Measurements from ENCODE around the gene NXF2B.
"Not testable (repeated sequence)": the region's sequence is repeated elsewhere in the genome, so short reads cannot be mapped to it uniquely, and the experiment has no call there.

NXF2B gene

DNA sequence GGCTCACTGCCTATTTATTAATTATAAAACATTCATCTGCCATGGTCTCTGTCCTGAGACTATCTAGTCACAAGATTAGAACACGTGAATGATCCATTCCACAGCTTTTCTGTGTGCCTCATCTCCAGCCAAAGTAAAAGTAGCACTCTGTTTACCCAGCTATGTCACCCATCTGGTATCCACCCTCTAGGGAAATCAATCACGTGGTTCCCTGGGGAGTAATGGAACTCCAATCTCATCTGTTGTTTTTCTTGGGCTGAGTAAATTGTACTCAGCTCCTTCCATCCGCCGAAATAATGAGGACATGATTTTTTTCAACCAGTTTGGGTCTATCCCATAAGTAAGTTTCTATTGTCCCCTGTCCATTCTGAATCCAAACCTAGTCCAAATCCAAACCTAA is 18.8 kb upstream of the NXF2B start:
- no CpG with 5 or more reads among the region's 4 CpGs for WGBS (ENCODE audit: extremely low coverage, insufficient coverage, insufficient read length)
- H3K4ac ChIP-seq (ENCODE audit: low read depth, low read length); DNase-seq: not testable (repeated sequence)

DNA sequence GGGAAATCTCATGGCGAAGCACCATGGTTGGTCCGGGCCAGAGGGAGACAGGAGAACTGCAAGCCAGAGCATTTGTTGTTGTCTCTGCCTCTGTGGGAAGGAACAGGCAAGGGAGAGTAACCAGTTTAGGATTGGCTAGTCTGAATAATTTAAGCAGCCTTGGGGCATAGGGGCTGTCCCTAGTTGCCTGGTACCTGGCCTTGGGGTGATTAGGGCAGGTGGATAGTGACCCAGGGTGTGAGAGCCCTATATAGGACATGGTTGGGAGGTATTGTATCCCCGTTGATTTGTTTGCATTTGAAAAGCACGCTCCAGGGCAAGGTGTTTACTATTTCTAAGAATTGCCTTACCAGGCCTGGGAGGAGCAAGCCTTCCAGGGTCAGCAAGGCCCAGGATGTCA is 25.3 kb downstream of the NXF2B start:
- not testable (repeated sequence) for H2BK120ac ChIP-seq (ENCODE audit: insufficient read depth, low read length, poor library complexity); H3K79me2 ChIP-seq (ENCODE audit: control insufficient read depth, insufficient read depth, low read length, poor library complexity); H4K12ac ChIP-seq (ENCODE audit: low read depth, low read length); H4K91ac ChIP-seq (ENCODE audit: low read depth, low read length); H3K9me3 ChIP-seq (ENCODE audit: insufficient read depth, low read depth, low read length); H3K23ac ChIP-seq (ENCODE audit: low read length); H4K8ac ChIP-seq (ENCODE audit: low read depth, low read length); H3K9ac ChIP-seq (ENCODE audit: low read length); H3K79me1 ChIP-seq (ENCODE audit: low read length); H2BK5ac ChIP-seq (ENCODE audit: low read depth, low read length, poor library complexity); H3K27ac ChIP-seq (ENCODE audit: low read depth, low read length); H3K4me2 ChIP-seq (ENCODE audit: low read length); H3K14ac ChIP-seq (ENCODE audit: low read length); H3K36me3 ChIP-seq (ENCODE audit: control insufficient read depth in 1 of 2, insufficient read depth in 2 of 2, low read length in 2 of 2); H3K4ac ChIP-seq (ENCODE audit: low read depth, low read length); H2AK5ac ChIP-seq (ENCODE audit: low read length); DNase-seq; H2BK12ac ChIP-seq (ENCODE audit: low read length); H2AFZ ChIP-seq (ENCODE audit: insufficient read depth, low read length, poor library complexity); H3K4me1 ChIP-seq (ENCODE audit: control insufficient read depth in 1 of 2, insufficient read depth in 2 of 2, low read length in 2 of 2); H3K27me3 ChIP-seq (ENCODE audit: insufficient read depth, low read length); H3K4me3 ChIP-seq (ENCODE audit: low read depth, low read length); H3K18ac ChIP-seq (ENCODE audit: low read length)
- WGBS (ENCODE audit: extremely low coverage, insufficient coverage, insufficient read length) = no CpG with 5 or more reads among the region's 4 CpGs

More for the DNA sequence above, 18.8 kb upstream of the NXF2B start:
- H2AK5ac ChIP-seq (ENCODE audit: low read length); H3K9ac ChIP-seq (ENCODE audit: low read length); H3K4me1 ChIP-seq (ENCODE audit: control insufficient read depth in 1 of 2, insufficient read depth in 2 of 2, low read length in 2 of 2); H2BK12ac ChIP-seq (ENCODE audit: low read length); H3K4me3 ChIP-seq (ENCODE audit: low read depth, low read length); H3K36me3 ChIP-seq (ENCODE audit: control insufficient read depth in 1 of 2, insufficient read depth in 2 of 2, low read length in 2 of 2); H3K27me3 ChIP-seq (ENCODE audit: insufficient read depth, low read length); H4K91ac ChIP-seq (ENCODE audit: low read depth, low read length); H3K9me3 ChIP-seq (ENCODE audit: insufficient read depth, low read depth, low read length); H3K4me2 ChIP-seq (ENCODE audit: low read length); H3K14ac ChIP-seq (ENCODE audit: low read length); H3K23ac ChIP-seq (ENCODE audit: low read length); H3K79me1 ChIP-seq (ENCODE audit: low read length); H3K27ac ChIP-seq (ENCODE audit: low read depth, low read length); H3K79me2 ChIP-seq (ENCODE audit: control insufficient read depth, insufficient read depth, low read length, poor library complexity); H3K18ac ChIP-seq (ENCODE audit: low read length); H2BK5ac ChIP-seq (ENCODE audit: low read depth, low read length, poor library complexity); H2AFZ ChIP-seq (ENCODE audit: insufficient read depth, low read length, poor library complexity); H2BK120ac ChIP-seq (ENCODE audit: insufficient read depth, low read length, poor library complexity); H4K8ac ChIP-seq (ENCODE audit: low read depth, low read length); H4K12ac ChIP-seq (ENCODE audit: low read depth, low read length): not testable (repeated sequence)

DNA sequence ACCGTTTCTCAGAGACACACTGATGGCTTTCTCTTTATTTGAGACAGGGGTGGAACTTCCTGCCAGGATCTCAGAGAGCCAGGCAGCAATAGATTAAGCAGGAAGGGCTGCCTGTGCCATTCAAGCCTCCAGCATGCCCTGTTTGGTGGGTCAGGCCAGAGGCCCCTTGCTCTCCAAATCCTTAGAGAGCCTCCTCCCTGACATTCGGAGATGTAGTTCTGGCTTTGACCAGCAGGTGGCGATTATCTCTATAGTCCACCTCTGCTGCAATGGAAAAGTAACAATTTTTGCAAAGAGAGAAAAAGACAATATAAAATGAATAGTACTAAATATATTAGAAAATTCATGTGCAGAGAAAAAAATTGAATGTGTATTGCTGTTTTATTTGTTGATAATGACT is 93.9 kb downstream of the NXF2B start:
- H3K9me3 ChIP-seq (ENCODE audit: insufficient read depth, low read depth, low read length) = peaks cover under 1% of the 10 kb centered on the region
- H3K23ac ChIP-seq (ENCODE audit: low read length) = no peak overlapping the region
- no peak overlapping the region for H3K4ac ChIP-seq (ENCODE audit: low read depth, low read length)
- H3K27ac ChIP-seq (ENCODE audit: low read depth, low read length) = no peak overlapping the region
- no peaks in the 10 kb centered on the region for H3K27me3 ChIP-seq (ENCODE audit: insufficient read depth, low read length)
- no CpG with 5 or more reads among the region's 3 CpGs for WGBS (ENCODE audit: extremely low coverage, insufficient coverage, insufficient read length)
- H2BK12ac ChIP-seq (ENCODE audit: low read length) = no peak overlapping the region
- no peaks in the 10 kb centered on the region for H3K79me2 ChIP-seq (ENCODE audit: control insufficient read depth, insufficient read depth, low read length, poor library complexity)
- H2BK120ac ChIP-seq (ENCODE audit: insufficient read depth, low read length, poor library complexity) = no peak overlapping the region
- no peak overlapping the region for H3K4me2 ChIP-seq (ENCODE audit: low read length)
- H3K14ac ChIP-seq (ENCODE audit: low read length) = no peak overlapping the region
- H2BK5ac ChIP-seq (ENCODE audit: low read depth, low read length, poor library complexity) = no peak overlapping the region
- no peaks in the 10 kb centered on the region for H3K36me3 ChIP-seq (ENCODE audit: control insufficient read depth in 1 of 2, insufficient read depth in 2 of 2, low read length in 2 of 2)
- H3K79me1 ChIP-seq (ENCODE audit: low read length) = no peaks in the 10 kb centered on the region
- no peak overlapping the region for H2AK5ac ChIP-seq (ENCODE audit: low read length)
- no peaks in the 10 kb centered on the region for H3K4me1 ChIP-seq (ENCODE audit: control insufficient read depth in 1 of 2, insufficient read depth in 2 of 2, low read length in 2 of 2)
- H4K91ac ChIP-seq (ENCODE audit: low read depth, low read length) = no peak overlapping the region
- H3K4me3 ChIP-seq (ENCODE audit: low read depth, low read length) = no peak overlapping the region
- no peak overlapping the region for H2AFZ ChIP-seq (ENCODE audit: insufficient read depth, low read length, poor library complexity)
- H4K12ac ChIP-seq (ENCODE audit: low read depth, low read length) = no peak overlapping the region
- DNase-seq = peak; percentile 20 to 85
- H3K9ac ChIP-seq (ENCODE audit: low read length) = no peak overlapping the region
- no peak overlapping the region for H4K8ac ChIP-seq (ENCODE audit: low read depth, low read length)
- H3K18ac ChIP-seq (ENCODE audit: low read length) = no peak overlapping the region

DNA sequence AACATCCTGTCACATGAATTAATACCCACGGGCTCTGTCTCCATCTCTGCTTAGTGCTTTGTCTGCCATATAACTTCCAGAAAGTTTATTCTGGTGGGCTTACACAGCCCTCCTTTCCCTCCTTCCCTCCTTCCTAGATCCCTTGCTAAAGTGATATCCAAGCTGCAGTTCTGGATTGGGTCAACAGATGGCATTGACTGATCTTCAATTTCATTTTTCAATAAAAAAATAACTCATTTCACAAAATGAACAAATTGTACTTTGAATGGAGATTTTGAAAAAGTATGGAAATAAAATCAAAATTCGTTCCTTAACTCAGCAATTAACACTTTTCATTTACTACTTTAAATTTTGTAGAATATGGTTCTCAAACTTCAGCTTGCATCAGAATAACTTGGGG is 97.9 kb downstream of the NXF2B start:
- H3K18ac ChIP-seq (ENCODE audit: low read length) = no peak overlapping the region
- H3K79me1 ChIP-seq (ENCODE audit: low read length) = no peaks in the 10 kb centered on the region
- H3K4me1 ChIP-seq (ENCODE audit: control insufficient read depth in 1 of 2, insufficient read depth in 2 of 2, low read length in 2 of 2) = no peaks in the 10 kb centered on the region
- no peaks in the 10 kb centered on the region for H3K79me2 ChIP-seq (ENCODE audit: control insufficient read depth, insufficient read depth, low read length, poor library complexity)
- no peaks in the 10 kb centered on the region for H3K36me3 ChIP-seq (ENCODE audit: control insufficient read depth in 1 of 2, insufficient read depth in 2 of 2, low read length in 2 of 2)
- H2BK5ac ChIP-seq (ENCODE audit: low read depth, low read length, poor library complexity) = no peak overlapping the region
- no peak for DNase-seq
- H2BK120ac ChIP-seq (ENCODE audit: insufficient read depth, low read length, poor library complexity) = no peak overlapping the region
- no peak overlapping the region for H3K27ac ChIP-seq (ENCODE audit: low read depth, low read length)
- no peak overlapping the region for H4K8ac ChIP-seq (ENCODE audit: low read depth, low read length)
- H2BK12ac ChIP-seq (ENCODE audit: low read length) = no peak overlapping the region
- H3K4ac ChIP-seq (ENCODE audit: low read depth, low read length) = no peak overlapping the region
- H3K14ac ChIP-seq (ENCODE audit: low read length) = no peak overlapping the region
- H2AK5ac ChIP-seq (ENCODE audit: low read length) = no peak overlapping the region
- no peak overlapping the region for H2AFZ ChIP-seq (ENCODE audit: insufficient read depth, low read length, poor library complexity)
- no peak overlapping the region for H3K23ac ChIP-seq (ENCODE audit: low read length)
- no peak overlapping the region for H3K4me3 ChIP-seq (ENCODE audit: low read depth, low read length)
- H3K4me2 ChIP-seq (ENCODE audit: low read length) = no peak overlapping the region
- WGBS (ENCODE audit: extremely low coverage, insufficient coverage, insufficient read length) = no CpG with 5 or more reads among the region's 2 CpGs
- H4K91ac ChIP-seq (ENCODE audit: low read depth, low read length) = no peak overlapping the region
- H4K12ac ChIP-seq (ENCODE audit: low read depth, low read length) = no peak overlapping the region
- H3K9ac ChIP-seq (ENCODE audit: low read length) = no peak overlapping the region
- H3K27me3 ChIP-seq (ENCODE audit: insufficient read depth, low read length) = no peaks in the 10 kb centered on the region
- peaks cover 10% of the 10 kb centered on the region for H3K9me3 ChIP-seq (ENCODE audit: insufficient read depth, low read depth, low read length)

Data from trophoblast cell (in vitro differentiated cells and primary cell).